KBM-7 (cell line): ENCODE results near the gene PRR35.

ENCODE experiments used
- DNase-seq: peaks from one replicate; pipeline ENCODE4 v3.0.0-alpha.2; 2015
- in situ Hi-C: fragments of 300-500 bp; cut with MboI; formaldehyde crosslinking; loops from 2 replicates; pipeline ENCODE4 v1.14.3; 2020; ENCODE audit warnings: low sequenced_read_pairs, low pct_unique_long_range_greater_than_20kb, mixed read lengths

The PRR35 gene

DNA sequence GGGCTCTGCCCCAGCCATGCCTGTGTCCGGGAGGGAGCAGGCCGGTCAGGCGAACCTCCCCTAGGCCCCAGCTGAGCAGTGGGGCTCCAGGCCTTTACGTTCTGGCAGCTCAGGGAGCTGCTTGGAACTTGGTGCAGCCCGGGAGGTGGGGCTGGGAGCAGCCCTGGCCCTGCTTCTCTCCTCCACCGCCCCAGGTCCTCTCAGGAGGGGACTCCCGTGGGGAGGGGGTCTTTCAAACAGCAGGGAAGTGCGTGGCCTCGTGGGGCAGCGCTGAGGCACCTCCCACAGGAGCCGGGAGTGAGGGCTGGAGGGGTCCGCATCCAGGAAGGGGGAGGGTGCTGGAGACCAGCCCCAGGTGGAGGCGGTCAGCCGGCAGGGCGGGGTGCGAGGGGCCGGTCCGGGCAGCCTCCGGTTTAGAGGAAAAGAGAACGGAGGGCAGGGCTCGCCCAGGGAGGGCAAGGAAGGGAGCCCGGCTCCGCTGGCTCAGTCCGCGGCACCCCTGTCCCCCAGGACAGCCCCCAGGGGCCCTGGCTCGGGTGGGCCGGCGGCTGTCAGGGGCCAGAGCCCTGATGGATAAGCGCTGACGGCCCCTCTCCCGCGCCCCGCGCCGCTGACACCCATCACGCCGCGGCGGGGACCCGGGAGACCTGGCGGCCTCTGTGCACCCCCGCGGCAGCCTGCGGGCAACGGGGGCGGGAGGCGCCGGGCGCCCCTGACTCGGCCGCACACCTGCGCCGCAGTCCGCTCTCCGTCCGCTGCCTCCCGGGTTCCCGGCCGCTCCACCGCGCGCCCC is 587 bp upstream of the PRR35 start:
- no peak for DNase-seq
- in situ Hi-C loops, result no loop called here

DNA sequence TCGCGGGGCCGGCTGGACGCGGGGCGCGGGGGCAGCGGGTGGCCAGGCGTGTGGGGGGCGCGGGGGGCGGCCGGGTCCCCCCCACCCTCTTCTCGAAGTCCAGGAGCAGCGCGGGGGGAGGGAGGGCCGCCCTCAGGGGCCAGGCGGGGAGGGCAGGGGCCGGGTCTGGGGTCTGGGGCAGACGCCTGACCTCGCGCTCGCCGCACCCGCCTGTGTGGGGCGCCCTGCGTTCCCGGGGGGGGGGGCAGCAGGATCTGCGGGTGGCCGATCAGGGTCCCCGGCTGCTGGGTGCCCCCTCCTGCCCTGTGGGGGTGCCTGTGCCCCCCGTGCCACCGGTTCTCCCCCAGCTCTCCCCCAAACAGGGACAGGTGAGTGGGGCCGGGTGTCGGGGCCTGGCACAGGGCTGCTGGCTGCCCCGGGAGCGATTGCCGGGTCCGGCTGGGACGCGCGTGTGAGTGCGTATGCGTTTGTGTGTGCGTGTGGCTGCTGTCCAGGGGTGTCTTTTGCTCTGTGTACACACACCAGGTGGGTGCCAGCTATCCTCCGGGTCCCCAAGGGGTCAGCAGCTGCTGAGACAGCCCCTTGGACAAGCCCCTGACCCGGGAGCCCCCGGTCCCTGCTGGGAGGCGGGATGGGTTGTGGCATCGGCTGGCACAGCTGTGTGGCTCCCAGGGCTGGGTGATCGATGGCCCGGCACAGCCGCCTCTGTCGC is 663 bp downstream of the PRR35 start:
- DNase-seq, result no peak
- in situ Hi-C loops, result no loop called here

- in situ Hi-C loops, result no loop called here
- no peak for DNase-seq
Measured at GRCh38 chr16:561413-561794, 1.2 kb downstream of the PRR35 start.

DNA sequence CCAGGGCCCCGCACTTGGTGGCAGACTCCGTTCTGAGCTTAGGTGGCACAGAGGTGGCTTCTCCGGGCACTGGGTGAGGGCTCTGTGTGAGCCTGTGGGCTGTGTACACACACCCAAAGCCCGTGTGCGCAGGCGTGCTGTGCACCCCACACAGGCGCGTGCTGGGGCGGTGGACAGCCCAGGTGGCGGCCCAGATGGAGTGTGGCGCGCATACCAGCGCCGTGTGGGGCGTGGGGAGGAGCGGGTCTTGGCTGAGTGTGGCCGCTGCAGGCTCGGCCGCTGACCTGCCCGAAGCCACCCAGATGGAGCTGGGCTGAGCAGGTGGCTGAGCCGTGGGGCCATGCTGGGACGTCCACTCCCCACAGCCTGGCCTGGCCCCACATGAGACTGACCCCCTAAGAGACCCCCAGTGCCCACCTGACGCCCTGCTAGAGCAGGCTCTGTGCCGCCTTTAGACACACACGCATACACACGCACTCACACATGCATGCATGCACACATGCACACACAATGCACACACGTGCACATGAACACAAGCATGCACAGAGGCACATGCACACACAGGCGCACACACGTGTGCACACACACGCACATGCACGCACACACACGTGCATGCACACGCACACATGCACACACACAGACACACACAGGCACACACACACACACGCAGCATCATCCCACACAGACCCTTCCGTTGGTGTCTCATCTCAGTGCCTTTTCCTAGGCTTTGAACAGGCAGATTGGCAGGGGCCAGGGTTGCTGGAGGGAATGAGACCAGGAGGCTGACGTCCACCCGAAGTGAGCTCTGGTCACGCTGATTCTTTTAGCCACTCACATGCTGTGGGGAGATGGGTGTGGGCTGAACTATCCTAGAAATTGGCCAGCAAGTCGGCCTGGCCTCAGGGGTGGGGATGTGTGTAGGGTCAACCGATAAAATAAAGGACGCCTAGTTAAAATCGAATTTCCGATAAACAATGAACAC is 2.1 kb downstream of the PRR35 start:
- no peak for DNase-seq
- in situ Hi-C loops, result no loop called here

DNA sequence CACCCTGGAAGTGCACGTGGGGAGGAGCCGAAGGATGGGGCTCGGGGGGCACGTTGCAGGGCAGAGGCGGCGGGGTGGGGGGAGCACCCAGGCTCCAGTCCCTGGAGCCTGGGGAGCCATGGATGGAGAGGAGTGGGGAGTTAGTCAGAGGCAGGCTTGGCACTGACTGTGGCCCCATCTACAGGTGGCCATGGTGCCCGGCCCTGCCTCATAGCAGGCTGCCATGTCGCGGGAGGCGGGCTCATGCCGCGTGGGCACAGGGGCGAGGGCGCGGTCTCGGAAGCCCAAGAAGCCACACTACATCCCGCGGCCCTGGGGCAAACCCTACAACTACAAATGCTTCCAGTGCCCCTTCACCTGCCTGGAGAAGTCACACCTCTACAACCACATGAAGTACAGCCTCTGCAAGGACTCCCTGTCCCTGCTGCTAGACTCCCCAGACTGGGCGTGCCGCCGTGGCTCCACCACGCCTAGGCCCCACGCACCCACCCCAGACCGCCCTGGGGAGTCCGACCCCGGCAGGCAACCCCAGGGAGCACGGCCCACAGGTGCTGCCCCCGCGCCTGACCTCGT is 3.0 kb downstream of the PRR35 start:
- no peak for DNase-seq
- in situ Hi-C loops, result no loop called here

DNA sequence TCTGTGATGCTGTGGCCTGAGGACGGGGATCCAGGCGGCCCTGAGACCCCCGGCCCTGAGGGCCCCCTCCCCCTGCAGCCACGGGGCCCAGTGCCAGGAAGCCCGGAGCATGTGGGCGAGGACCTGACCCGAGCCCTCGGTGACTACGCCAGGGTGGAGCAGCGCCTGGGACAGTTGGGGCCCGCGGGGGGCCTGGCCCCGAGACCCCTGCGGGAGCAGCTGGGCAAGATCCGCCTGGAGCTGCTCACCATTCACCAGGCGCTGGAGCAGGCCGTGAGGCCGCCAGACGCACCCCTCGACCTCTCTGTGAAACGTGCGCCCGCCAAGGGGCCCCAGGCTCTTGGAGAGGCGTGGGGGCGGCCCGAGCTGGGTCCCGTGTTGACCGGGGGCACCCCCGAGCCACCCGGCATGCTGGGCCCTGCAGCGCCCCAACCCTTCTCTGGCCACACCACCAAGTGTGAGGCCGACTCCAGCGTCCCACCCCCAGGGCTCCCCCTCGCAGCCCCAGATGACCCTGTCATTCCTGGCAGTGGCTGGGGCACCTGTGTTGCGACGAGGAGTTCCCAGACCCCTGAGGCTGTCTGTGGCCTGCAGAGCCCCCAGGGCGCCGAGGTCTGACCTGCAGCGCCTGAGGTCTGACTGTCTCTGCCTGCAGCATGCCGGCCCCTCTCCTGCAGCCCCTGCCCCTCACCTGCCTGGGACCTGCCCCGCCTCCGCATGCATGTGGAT is 4.7 kb downstream of the PRR35 start:
- in situ Hi-C loops, result no loop called here
- DNase-seq, result no peak

- DNase-seq, result no peak
- in situ Hi-C loops, result no loop called here
Measured at GRCh38 chr16:565419-566330, 5.5 kb downstream of the PRR35 start.

DNA sequence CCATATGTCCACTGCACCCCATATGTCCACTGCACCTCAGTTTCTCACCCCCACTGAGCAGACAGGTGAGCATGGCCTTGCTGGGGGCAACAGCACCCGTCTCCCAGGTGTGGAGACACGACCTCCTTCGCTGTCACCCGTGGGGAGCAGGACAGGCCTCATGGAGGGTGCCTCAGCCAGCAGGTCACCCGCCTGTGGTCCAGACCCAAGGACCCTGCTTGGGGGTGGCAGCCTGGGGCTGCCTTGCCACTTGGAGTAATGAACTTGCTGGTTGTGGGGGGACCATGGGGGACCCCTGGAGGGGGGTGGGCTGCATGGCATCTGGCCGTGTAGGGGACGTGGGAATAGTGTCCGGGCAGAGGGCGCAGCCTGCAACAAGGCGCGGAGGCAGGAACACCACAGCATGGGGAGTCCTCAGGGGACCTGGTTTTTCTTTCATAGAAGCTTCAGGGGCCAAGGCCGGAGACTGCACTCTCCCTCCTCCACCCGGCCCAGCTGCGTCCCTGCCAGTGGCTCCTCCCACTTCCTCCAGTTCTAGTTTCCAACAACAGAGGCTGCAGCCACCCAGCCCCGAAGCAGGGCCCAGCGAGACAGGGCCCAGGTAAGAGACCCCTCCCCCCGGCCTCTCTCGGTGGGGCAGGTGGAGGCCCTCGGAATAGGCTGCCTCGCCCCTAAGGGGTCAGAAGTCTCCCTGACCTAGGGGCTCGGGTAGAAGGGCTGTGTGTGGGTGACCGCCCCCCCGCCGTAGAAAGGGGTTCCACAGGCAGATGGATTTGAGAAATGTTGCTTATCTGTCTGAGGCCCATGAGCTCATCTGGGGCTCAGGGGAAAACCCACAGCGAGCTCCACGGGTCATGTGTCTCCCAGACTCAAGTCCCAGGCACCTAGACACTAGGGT is 6.5 kb downstream of the PRR35 start, which contains the start of gene NHLRC4:
Gene NHLRC4, plus strand, starts transcription at position 531 of the 898 bp plus-strand sequence. CDS start 1,043 bp downstream, outside the sequence.
- DNase-seq, result peak; percentile 81
- in situ Hi-C loops, result no loop called here

DNA sequence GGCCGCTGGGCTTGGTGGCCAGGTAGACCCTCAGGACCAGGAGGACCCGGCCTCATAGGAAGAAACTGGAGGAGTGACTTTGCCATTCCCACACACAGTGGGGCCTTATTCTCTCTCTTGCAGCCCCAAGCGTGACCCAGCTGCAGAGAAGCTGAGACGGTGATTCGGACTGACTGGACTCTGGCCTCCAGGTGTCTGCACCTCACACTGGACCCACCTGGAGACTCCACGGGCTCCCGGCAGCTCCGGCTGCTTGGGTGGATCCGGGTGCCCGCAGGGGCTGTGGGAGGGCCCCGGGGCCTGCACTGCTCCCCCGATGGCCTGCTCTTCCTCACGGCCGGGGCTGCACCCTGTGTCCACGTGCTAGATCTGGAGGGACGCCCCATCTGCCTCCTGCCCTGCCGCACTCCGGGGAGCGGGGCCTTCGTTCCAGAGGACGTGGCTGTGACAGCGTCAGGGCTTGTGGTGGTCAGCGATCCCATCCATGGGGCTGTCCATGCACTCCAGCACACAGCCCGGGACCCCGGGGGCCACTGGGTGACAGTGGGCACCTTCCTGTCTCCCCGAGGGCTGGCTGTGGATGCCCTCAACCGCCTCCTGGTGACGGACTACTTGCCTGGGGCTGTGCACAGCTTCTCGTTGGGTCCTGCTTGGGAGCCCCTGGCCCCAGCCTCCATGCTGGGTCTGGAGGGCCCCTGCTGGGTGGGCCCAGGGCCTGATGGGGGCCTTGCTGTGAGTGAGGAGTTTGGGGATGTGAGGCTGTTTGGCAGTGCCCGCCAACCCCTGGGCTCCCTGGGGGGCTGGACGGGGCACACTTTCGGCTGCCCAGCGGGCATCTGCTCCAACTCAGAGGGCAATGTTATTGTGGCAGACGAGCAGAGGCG is 7.4 kb downstream of the PRR35 start:
- no peak for DNase-seq
- in situ Hi-C loops, result no loop called here

DNA sequence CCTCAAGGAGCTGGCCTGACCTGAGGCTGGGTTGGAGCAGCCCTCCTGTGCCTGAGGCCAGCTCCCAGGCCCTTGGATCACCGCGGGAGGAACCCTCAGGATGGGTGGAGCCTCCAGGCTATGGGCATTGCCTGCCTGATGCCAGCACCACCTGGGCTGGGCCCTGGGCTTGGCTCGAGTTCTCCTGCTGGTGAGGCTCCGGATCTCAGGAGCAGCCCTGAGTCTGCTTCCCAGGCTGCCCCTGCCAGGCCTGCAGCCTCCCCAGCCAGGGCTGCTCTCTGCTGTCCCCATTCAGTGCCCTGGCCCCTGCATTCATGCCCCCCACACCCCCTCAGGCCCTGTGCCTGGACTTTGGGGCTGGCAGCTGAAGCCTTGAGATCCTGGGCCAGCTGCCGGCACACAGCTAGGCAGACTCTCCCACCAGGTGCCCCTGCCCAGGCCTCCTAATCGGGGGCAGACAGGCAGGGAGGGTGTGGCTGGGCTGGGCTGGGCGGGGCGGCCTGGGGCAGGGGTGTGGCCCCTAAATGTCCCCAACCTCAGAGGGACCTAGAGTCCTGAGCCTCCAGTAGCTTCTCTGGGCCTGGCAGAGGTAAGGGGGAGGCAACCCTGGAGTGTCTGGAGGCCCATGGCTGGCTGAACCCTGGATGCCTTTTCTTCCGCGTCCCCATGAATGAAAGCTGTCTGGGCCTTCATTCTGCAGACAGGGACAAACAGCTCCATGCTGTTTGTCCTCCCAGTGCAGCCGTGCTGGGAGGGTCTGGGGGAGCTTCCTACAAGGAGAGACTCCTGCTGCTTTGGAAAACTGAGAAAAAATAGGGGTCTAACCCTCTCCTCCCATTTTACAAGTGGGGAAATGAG is 8.4 kb downstream of the PRR35 start:
- in situ Hi-C loops, result no loop called here
- DNase-seq, result no peak

DNA sequence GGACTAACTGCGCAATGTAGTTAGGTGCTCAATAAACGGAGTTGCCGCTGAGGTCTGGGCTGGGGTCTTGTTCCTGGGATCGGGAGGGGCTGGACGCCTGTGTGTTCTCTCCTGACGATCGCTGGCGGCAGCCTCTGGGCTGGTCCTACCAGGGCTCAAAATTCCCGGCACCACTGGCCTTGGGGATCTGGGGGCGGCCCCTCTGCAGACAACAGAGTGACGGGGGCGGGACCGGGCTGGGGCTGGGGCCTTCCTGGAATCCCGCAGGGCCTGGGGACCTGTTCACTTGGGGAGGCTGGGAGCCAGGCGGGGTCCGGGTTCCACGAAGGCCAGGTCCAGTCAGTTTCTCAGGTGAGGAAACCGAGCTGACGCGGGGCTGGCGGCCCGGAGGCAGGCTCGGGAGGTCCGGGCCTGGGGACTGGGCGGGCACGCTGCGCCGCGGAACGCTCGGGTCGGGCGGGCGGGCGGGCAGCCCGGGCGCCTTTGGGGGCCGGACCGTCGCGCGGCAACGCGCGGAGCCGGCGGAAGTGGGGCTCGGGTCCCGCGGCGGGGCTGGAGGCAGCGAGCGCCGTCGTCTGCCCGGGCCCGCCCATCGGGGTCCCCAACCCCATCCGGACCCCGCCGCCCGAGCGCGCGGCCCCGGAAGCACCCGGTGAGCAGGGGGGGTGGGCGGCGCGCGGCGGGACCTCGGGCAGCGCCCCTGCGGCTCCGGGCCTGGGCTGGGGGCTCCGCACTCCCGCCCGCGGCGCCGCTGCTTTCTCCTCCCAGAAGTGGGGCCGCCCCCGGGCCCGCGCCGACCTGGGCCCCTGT is 9.5 kb downstream of the PRR35 start, which contains the start of gene PIGQ:
Gene PIGQ, plus strand, starts transcription at position 524 of the 810 bp plus-strand sequence. CDS start 4,107 bp downstream, outside the sequence.
- DNase-seq, result peak; percentile 46
- in situ Hi-C loops, result no loop called here

- in situ Hi-C loops, result no loop called here
- DNase-seq, result no peak
Measured at GRCh38 chr16:572865-573650, 12.9 kb downstream of the PRR35 start.

- in situ Hi-C loops, result no loop called here
- DNase-seq, result no peak
Measured at GRCh38 chr16:574021-574760, 14.0 kb downstream of the PRR35 start.
